Left ventricle myocardium inferior (tissue), 1 donor: ENCODE data around the gene NEDD4L. TPM values are rescaled to one million over a fixed set of nuclear protein-coding genes. Genes with fewer than 3 reads are reported as not detected.
A peak's percentile ranks its signal among the peaks of the same experiment; 100 is the strongest.

Experiments used
- DNase-seq: peaks from one replicate; pipeline ENCODE4 v3.0.0-alpha.2; 2020
- H3K27ac ChIP-seq: fragments of 200-600 bp; replicated peaks from 2 replicates; pipeline ENCODE4 v1.8.0; 2021
- H3K27me3 ChIP-seq: fragments of 200-600 bp; 2 replicates; pipeline ENCODE4 v1.8.0; 2021; ENCODE audit warnings: low read depth
- H3K36me3 ChIP-seq: fragments of 200-600 bp; 2 replicates; pipeline ENCODE4 v1.8.0; 2021
- H3K4me1 ChIP-seq: fragments of 200-600 bp; 2 replicates; pipeline ENCODE4 v1.8.0; 2021
- H3K4me3 ChIP-seq: fragments of 200-600 bp; 2 replicates; pipeline ENCODE4 v1.8.0; 2021; ENCODE audit warnings: mild to moderate bottlenecking, moderate library complexity
- H3K9me3 ChIP-seq: fragments of 200-600 bp; replicated peaks from 2 replicates; pipeline ENCODE4 v1.8.0; 2021
- CTCF ChIP-seq: fragments of 200-600 bp; IDR thresholded peaks from 2 replicates; pipeline ENCODE4 v1.8.0; 2021; ENCODE audit warnings: antibody characterized with exemption, mild to moderate bottlenecking, borderline replicate concordance
- intact Hi-C: fragments of 100-400 bp; cut with micrococcal nuclease; formaldehyde crosslinking; loops from one replicate; pipeline ENCODE4 v1.11.0; 2022
- total RNA-seq: library from RNA; stranded (reverse); fragmentation: NEBNext Ultra II Directional; extraction: Animal tissue kit (Norgen Biotek cat#: 25700); gene quantifications from one replicate; pipeline ENCODE4 v1.2.1, GENCODE V29; 2021
- donor health status: DM: no; HTN: yes; CAD: no; lungs with severe emphysema.

NEDD4L gene
- total RNA-seq, 1 donor from 2014 or later = 45.8 TPM

- no peak overlapping the region for H3K4me3 ChIP-seq
- no peak for DNase-seq
- TF ChIP-seq CTCF = no peak
- peaks cover 27% of the 10 kb centered on the region for H3K4me1 ChIP-seq
- peaks cover 41% of the 10 kb centered on the region for H3K36me3 ChIP-seq
- H3K27me3 ChIP-seq = no peaks in the 10 kb centered on the region
- intact Hi-C loops = loop anchor here (10.0 kb wide), 1 partner anchor 369 kb away; no protein-coding TSS in a partner anchor
- H3K27ac ChIP-seq = no peak overlapping the region
- H3K9me3 ChIP-seq = no peaks in the 10 kb centered on the region
These were observed 352.1 kb downstream of the NEDD4L start for GRCh38 chr18:58396144-58396543.

- no peaks in the 10 kb centered on the region for H3K9me3 ChIP-seq
- peaks cover 21% of the 10 kb centered on the region for H3K4me1 ChIP-seq
- no peak overlapping the region for H3K4me3 ChIP-seq
- H3K36me3 ChIP-seq = peaks cover 32% of the 10 kb centered on the region
- DNase-seq = no peak
- H3K27ac ChIP-seq = no peak overlapping the region
- intact Hi-C loops = loop anchor here (10.0 kb wide), 1 partner anchor 368 kb away; no protein-coding TSS in a partner anchor
- no peak for TF ChIP-seq CTCF
- no peaks in the 10 kb centered on the region for H3K27me3 ChIP-seq
These were observed 352.9 kb downstream of the NEDD4L start for GRCh38 chr18:58396966-58397365.

- H3K27me3 ChIP-seq = no peaks in the 10 kb centered on the region
- peaks cover 21% of the 10 kb centered on the region for H3K4me1 ChIP-seq
- intact Hi-C loops = loop anchor here (10.0 kb wide), 1 partner anchor 367 kb away; no protein-coding TSS in a partner anchor
These were observed 353.5 kb downstream of the NEDD4L start for GRCh38 chr18:58397385-58398132.

GRCh38 chr18:58398648-58399398, 354.8 kb downstream of the NEDD4L start:
- Histone ChIP-seq H3K4me3 (no peak overlapping the region), H3K4me1 (peaks cover 19% of the 10 kb centered on the region), H3K36me3 (peaks cover 22% of the 10 kb centered on the region), H3K27ac (no peak overlapping the region), H3K9me3 (no peaks in the 10 kb centered on the region), H3K27me3 (no peaks in the 10 kb centered on the region)
- DNase-seq = no peak
- intact Hi-C loops = loop anchor here (10.0 kb wide), 1 partner anchor 366 kb away; no protein-coding TSS in a partner anchor
- TF ChIP-seq CTCF = no peak

More at GRCh38 chr18:58397385-58398132, 353.5 kb downstream of the NEDD4L start:
- peaks cover 27% of the 10 kb centered on the region for H3K36me3 ChIP-seq
- no peak for TF ChIP-seq CTCF
- H3K27ac ChIP-seq = no peak overlapping the region
- no peak overlapping the region for H3K4me3 ChIP-seq
- no peak for DNase-seq
- H3K9me3 ChIP-seq = no peaks in the 10 kb centered on the region

- no peak overlapping the region for H3K27ac ChIP-seq
- H3K27me3 ChIP-seq = no peaks in the 10 kb centered on the region
- H3K4me3 ChIP-seq = no peak overlapping the region
- H3K36me3 ChIP-seq = peaks cover 16% of the 10 kb centered on the region
- intact Hi-C loops = loop anchor here (10.0 kb wide), 1 partner anchor 94 kb away; no protein-coding TSS in a partner anchor
- no peaks in the 10 kb centered on the region for H3K9me3 ChIP-seq
- DNase-seq = no peak
- peak; percentile 8 for TF ChIP-seq CTCF
- peaks cover 17% of the 10 kb centered on the region for H3K4me1 ChIP-seq
These were observed 356.4 kb downstream of the NEDD4L start for GRCh38 chr18:58400331-58400870.
